IPS-18c (cell line): Measurements from ENCODE around the gene C5orf46.
"Not testable (repeated sequence)": the region's sequence is repeated elsewhere in the genome, so short reads cannot be mapped to it uniquely, and the experiment has no call there.

Experiments
- H3K4me3 ChIP-seq: 2 replicates; pipeline ENCODE4 v1.7.0; 2013; ENCODE audit warnings: low read depth, mild to moderate bottlenecking, low read length, moderate library complexity; ENCODE audit not compliant: insufficient read depth
- H3K9me3 ChIP-seq: one replicate; pipeline ENCODE4 v1.6.1; 2013; ENCODE audit warnings: mild to moderate bottlenecking, low read length, moderate library complexity; ENCODE audit not compliant: control insufficient read depth, insufficient read depth

The C5orf46 gene

DNA sequence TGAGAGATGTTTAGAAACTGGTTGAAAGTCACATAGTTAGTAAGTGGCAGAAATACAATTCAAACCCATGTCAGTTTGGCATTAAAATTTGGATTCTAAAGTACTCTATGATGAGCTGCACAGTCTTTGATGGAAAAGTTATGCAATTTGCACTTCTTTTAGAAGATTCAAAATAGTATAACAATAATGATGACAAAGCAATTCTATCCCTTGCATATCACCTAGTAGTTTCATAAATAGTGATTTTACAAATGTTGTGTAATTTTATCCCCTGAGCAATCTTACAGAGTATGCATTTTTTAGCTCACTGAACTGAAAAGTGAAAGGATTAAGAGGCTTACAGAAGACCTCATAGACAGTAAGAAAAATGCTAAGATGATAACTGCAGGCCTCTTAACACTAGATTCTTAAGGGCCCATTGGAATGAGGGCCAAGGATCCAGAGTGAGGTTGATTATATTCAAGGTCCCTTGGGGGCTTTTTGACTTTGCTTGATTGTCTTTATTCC lies 3.7 kb downstream of the C5orf46 start:
- Histone ChIP-seq H3K9me3 (no peaks in the 10 kb centered on the region), H3K4me3 (no peak overlapping the region)

GRCh38 chr5:147901599-147902039 lies 4.7 kb downstream of the C5orf46 start:
- Histone ChIP-seq H3K9me3 (no peaks in the 10 kb centered on the region), H3K4me3 (no peak overlapping the region)

- Histone ChIP-seq H3K9me3 (no peaks in the 10 kb centered on the region), H3K4me3 (no peak overlapping the region)
Observed at GRCh38 chr5:147898875-147899401, 7.4 kb downstream of the C5orf46 start.

GRCh38 chr5:147895864-147896263 lies 10.5 kb downstream of the C5orf46 start:
- Histone ChIP-seq H3K9me3 (no peaks in the 10 kb centered on the region), H3K4me3 (no peak overlapping the region)

- no peaks in the 10 kb centered on the region for H3K9me3 ChIP-seq
- no peak overlapping the region for H3K4me3 ChIP-seq
Observed at GRCh38 chr5:147893820-147894219, 12.5 kb downstream of the C5orf46 start.

- no peak overlapping the region for H3K4me3 ChIP-seq
- H3K9me3 ChIP-seq: no peaks in the 10 kb centered on the region
Observed at GRCh38 chr5:147892696-147893296, 13.5 kb downstream of the C5orf46 start.

GRCh38 chr5:147887930-147888329 lies 18.4 kb downstream of the C5orf46 start:
- no peaks in the 10 kb centered on the region for H3K9me3 ChIP-seq
- H3K4me3 ChIP-seq: no peak overlapping the region

DNA sequence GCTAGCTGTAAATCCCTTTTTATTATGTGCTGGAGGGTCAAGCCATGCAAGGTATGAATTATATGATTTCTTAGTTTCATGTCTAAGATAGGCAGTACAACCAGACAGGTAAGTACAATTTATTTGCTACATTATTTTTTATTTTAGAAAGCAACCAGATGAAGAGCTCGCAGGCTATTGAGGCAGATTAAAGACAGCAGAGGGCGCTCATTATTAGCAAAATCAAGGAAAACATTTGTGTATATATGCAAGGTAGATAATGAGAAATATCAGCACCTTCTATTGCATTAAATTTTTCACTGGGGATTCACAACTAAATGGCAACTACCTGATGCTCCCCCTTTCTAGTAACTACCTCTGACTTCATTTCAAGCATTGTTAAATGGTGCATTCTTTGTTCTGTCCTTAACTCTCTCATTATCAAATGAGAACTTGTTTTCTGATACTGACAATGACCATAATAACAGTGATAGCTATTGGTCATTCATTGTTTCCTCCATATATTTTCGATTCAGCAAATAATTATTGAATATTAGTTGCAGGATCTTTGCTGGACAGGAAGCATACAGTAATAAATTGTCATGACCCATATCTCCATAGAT lies 19.2 kb downstream of the C5orf46 start:
- Histone ChIP-seq H3K4me3 (no peak overlapping the region), H3K9me3 (no peaks in the 10 kb centered on the region)

- no peak overlapping the region for H3K4me3 ChIP-seq
- H3K9me3 ChIP-seq: no peaks in the 10 kb centered on the region
Observed at GRCh38 chr5:147882586-147883313, 23.6 kb downstream of the C5orf46 start.

- Histone ChIP-seq H3K9me3 (no peaks in the 10 kb centered on the region), H3K4me3 (no peak overlapping the region)
Observed at GRCh38 chr5:147880487-147880886, 25.9 kb downstream of the C5orf46 start.

- no peaks in the 10 kb centered on the region for H3K9me3 ChIP-seq
- H3K4me3 ChIP-seq: no peak overlapping the region
Observed at GRCh38 chr5:147879784-147880183, 26.6 kb downstream of the C5orf46 start.

- Histone ChIP-seq H3K9me3 (no peaks in the 10 kb centered on the region), H3K4me3 (no peak within 1 kb of the TSS)
Observed at GRCh38 chr5:147878066-147878759, 28.1 kb downstream of the C5orf46 start, which contains the start of gene SCGB3A2. SCGB3A2 (plus strand) TSS chr5:147878711; CDS start chr5:147878804, 93 bp downstream.

DNA sequence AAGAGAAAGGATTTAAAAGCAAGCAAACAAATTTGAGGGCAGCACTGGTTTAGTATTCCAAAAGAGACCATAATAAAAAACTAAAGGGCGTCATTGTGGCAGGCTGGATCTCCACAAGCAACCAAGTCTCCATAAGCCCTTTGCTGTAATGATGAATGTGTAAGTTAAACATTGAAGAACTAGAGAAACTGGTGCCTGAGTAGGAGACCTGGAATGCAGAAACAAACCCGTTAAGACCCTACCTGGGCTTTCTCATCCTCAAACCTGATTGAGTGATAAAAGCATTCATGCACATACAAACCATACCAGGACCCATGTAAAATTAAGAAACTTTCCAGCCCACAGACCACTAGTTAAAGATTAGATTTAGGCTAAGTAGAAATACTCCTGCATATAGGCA lies 29.7 kb downstream of the C5orf46 start:
- no peak overlapping the region for H3K4me3 ChIP-seq
- H3K9me3 ChIP-seq: no peaks in the 10 kb centered on the region

DNA sequence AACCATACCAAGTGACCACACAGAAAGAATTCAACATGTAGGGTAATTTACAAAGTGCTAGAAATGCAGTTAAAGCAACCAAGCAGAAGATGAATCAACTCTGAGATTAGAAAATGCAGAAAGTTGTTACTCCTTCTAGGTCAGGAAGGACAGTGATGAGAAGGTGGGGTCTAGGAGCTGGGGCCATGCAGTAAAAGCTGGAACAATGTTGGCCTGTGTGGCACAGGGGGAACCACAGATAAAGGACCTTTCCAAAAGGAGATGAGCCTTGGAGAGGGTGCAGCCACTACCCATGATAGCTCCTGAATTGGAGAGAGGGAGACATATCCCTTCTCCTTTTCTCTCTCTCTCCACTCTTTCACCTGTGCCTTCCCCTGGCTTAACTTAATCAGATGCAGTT lies 30.2 kb downstream of the C5orf46 start:
- no peak overlapping the region for H3K4me3 ChIP-seq
- no peaks in the 10 kb centered on the region for H3K9me3 ChIP-seq

DNA sequence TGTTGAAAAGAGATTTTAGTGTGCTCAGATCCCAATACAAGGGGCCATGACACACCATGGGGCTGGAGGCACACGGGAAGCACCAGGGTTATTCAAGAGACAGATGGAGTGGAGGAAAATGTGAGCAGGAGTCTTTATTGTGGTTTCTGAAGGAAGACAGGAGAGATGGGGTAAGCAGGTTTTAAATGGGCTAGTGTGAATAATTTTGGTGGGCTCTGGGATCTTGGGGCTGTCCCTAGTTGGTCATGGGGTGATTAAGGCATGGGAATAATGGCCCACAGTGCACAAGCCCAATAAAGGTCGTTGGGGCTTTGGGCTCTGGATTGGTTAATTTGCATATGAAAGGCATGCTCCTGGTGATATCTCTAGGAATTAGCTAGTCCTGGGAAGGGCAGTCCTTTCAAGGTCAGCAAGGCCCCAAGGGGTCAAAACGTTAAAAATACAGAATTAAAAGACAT lies 31.4 kb downstream of the C5orf46 start:
- H3K4me3 ChIP-seq: peak overlapping the region; percentile 42
- H3K9me3 ChIP-seq: no peaks in the 10 kb centered on the region

DNA sequence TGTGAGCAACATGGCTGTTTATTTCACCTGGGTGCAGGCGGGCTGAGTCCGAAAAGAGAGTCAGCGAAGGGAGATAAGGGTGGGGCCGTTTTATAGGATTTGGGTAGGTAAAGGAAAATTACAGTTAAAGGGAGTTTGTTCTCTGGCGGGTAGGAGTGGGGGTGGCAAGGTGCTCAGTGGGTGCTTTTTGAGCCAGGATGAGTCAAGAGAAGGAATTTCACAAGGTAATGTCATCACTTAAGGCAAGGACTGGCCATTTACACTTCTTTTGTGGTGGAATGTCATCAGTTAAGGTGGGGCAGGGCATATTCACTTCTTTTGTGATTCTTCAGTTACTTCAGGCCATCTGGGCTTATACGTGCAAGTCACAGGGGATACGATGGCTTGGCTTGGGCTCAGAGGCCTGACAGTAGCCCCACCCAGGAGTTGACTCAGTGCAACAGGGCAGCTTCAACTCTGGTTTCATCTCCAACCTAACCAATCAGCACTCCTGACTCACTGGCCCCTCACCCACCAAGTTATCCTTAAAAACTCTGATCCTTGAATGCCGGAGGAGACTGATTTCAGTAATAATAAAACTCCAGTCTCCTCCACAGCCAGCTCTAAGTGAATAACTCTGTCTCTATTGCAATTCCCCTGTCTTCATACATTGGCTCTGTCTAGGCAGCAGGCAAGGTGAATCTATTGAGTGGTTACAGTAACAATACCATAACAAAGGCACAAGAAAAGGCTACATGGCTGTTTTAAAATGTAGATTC lies 32.0 kb downstream of the C5orf46 start:
- H3K4me3 ChIP-seq: peak overlapping the region; percentile 72
- H3K9me3 ChIP-seq: not testable (repeated sequence)
